ENCODE measurements around the gene BEND3. TPM values are rescaled to one million over a fixed set of nuclear protein-coding genes. Genes with fewer than 3 reads are reported as not detected.

The BEND3 gene
- total and polyA plus RNA-seq, 2 experiments from 2014 or later = 9.2 to 33.7 TPM

DNA sequence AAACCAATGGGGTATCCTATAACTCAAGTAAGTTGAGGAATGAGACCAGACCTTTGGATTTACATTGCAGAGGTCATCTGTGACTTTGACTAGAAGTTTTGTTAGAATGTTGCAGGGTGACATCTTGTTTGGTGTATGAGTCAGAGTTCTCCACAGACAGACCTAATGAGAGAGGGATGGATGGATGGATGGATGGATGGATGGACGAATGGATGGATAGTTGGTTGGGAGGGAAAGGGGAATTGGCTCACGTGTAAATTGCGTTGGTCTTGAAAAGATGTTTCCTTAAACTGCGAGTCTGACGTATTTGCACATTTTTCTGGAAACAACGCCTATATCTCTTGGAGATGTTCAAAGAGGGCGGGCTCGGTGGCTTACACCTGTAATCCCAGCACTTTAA is 88.3 kb downstream of the BEND3 start:
- Mint-ChIP-seq H3K36me3 (ENCODE audit: low read depth) (peaks cover 19% of the 10 kb centered on the region), H3K27ac (no peak overlapping the region), H3K27me3 (ENCODE audit: insufficient read depth, low read depth, poor library complexity) (peaks cover 19% of the 10 kb centered on the region), H3K4me3 (peak overlapping the region; percentile 4; the same call in 1 of the 3 replicates), H3K4me1 (peaks cover 13% of the 10 kb centered on the region), H3K9me3 (peaks cover 9% of the 10 kb centered on the region; the same call in 2 of the 3 replicates)
- Histone ChIP-seq H3K4me2 (no peak overlapping the region), H3K9me2 (ENCODE audit: insufficient read depth) (no peaks in the 10 kb centered on the region; the same call in 1 of the 2 replicates), H4K20me1 (replicated peaks; ENCODE audit: insufficient read depth) (no peaks in the 10 kb centered on the region; the same call in 1 of the 2 replicates), H3F3A (replicated peaks; ENCODE audit: low read depth) (peaks cover 18% of the 10 kb centered on the region), H2AFZ (no peak overlapping the region), H3K36me3 (ENCODE audit: insufficient read depth) (no peaks in the 10 kb centered on the region), H3K4me1 (ENCODE audit: insufficient read depth) (no peaks in the 10 kb centered on the region), H3K79me2 (replicated peaks; ENCODE audit: insufficient read depth) (peaks cover 13% of the 10 kb centered on the region), H3K27me3 (ENCODE audit: insufficient read depth) (no peaks in the 10 kb centered on the region), H3K27ac (ENCODE audit: low read depth) (no peak overlapping the region), H3K4me3 (no peak overlapping the region)
- no peak for TF ChIP-seq CREB1 (CRISPR knock-in tag; IDR thresholded peaks at IDR 0.05; ENCODE audit: low read depth)
- TF ChIP-seq REST (IDR thresholded peaks at IDR 0.05; ENCODE audit: unreplicated experiment) = no peak
- no peak for TF ChIP-seq ZNF331 (CRISPR knock-in tag; IDR thresholded peaks at IDR 0.05; ENCODE audit: low read depth)
- TF ChIP-seq CTCF (conservative IDR thresholded peaks at IDR 0.05; ENCODE audit: low read depth in 2 of 2) = no peak
- no peak for TF ChIP-seq ZNF114 (CRISPR knock-in tag; IDR thresholded peaks at IDR 0.05)
- TF ChIP-seq JUNB (IDR thresholded peaks at IDR 0.05; ENCODE audit: unreplicated experiment) = no peak
- TF ChIP-seq, protein P1, sequence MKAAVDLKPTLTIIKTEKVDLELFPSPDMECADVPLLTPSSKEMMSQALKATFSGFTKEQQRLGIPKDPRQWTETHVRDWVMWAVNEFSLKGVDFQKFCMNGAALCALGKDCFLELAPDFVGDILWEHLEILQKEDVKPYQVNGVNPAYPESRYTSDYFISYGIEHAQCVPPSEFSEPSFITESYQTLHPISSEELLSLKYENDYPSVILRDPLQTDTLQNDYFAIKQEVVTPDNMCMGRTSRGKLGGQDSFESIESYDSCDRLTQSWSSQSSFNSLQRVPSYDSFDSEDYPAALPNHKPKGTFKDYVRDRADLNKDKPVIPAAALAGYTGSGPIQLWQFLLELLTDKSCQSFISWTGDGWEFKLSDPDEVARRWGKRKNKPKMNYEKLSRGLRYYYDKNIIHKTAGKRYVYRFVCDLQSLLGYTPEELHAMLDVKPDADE (IDR thresholded peaks at IDR 0.05) = no peak
- no peak for TF ChIP-seq STAT1 (IDR thresholded peaks at IDR 0.05; ENCODE audit: unreplicated experiment)
- TF ChIP-seq EZH2 (IDR thresholded peaks at IDR 0.05; ENCODE audit: low read depth, unreplicated experiment) = no peak
- no peak for TF ChIP-seq POLR2AphosphoS5 (IDR thresholded peaks at IDR 0.05; ENCODE audit: low read depth)
- TF ChIP-seq, protein P2, sequence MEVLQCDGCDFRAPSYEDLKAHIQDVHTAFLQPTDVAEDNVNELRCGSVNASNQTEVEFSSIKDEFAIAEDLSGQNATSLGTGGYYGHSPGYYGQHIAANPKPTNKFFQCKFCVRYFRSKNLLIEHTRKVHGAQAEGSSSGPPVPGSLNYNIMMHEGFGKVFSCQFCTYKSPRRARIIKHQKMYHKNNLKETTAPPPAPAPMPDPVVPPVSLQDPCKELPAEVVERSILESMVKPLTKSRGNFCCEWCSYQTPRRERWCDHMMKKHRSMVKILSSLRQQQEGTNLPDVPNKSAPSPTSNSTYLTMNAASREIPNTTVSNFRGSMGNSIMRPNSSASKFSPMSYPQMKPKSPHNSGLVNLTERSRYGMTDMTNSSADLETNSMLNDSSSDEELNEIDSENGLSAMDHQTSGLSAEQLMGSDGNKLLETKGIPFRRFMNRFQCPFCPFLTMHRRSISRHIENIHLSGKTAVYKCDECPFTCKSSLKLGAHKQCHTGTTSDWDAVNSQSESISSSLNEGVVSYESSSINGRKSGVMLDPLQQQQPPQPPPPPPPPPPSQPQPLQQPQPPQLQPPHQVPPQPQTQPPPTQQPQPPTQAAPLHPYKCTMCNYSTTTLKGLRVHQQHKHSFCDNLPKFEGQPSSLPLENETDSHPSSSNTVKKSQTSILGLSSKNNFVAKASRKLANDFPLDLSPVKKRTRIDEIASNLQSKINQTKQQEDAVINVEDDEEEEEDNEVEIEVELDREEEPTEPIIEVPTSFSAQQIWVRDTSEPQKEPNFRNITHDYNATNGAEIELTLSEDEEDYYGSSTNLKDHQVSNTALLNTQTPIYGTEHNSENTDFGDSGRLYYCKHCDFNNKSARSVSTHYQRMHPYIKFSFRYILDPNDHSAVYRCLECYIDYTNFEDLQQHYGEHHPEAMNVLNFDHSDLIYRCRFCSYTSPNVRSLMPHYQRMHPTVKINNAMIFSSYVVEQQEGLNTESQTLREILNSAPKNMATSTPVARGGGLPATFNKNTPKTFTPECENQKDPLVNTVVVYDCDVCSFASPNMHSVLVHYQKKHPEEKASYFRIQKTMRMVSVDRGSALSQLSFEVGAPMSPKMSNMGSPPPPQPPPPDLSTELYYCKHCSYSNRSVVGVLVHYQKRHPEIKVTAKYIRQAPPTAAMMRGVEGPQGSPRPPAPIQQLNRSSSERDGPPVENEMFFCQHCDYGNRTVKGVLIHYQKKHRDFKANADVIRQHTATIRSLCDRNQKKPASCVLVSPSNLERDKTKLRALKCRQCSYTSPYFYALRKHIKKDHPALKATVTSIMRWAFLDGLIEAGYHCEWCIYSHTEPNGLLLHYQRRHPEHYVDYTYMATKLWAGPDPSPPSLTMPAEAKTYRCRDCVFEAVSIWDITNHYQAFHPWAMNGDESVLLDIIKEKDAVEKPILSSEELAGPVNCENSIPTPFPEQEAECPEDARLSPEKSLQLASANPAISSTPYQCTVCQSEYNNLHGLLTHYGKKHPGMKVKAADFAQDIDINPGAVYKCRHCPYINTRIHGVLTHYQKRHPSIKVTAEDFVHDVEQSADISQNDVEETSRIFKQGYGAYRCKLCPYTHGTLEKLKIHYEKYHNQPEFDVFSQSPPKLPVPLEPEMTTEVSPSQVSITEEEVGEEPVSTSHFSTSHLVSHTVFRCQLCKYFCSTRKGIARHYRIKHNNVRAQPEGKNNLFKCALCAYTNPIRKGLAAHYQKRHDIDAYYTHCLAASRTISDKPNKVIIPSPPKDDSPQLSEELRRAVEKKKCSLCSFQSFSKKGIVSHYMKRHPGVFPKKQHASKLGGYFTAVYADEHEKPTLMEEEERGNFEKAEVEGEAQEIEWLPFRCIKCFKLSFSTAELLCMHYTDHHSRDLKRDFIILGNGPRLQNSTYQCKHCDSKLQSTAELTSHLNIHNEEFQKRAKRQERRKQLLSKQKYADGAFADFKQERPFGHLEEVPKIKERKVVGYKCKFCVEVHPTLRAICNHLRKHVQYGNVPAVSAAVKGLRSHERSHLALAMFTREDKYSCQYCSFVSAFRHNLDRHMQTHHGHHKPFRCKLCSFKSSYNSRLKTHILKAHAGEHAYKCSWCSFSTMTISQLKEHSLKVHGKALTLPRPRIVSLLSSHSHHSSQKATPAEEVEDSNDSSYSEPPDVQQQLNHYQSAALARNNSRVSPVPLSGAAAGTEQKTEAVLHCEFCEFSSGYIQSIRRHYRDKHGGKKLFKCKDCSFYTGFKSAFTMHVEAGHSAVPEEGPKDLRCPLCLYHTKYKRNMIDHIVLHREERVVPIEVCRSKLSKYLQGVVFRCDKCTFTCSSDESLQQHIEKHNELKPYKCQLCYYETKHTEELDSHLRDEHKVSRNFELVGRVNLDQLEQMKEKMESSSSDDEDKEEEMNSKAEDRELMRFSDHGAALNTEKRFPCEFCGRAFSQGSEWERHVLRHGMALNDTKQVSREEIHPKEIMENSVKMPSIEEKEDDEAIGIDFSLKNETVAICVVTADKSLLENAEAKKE (CRISPR knock-in tag; IDR thresholded peaks at IDR 0.05) = no peak
- no peak for TF ChIP-seq NANOG (IDR thresholded peaks at IDR 0.05; ENCODE audit: borderline replicate concordance)
- TF ChIP-seq EZH2phosphoT487 (IDR thresholded peaks at IDR 0.05; ENCODE audit: unreplicated experiment) = no peak
- ATAC-seq = no peak
- no peak for DNase-seq (ENCODE audit: low spot score)

All from GM23338 (cell line).